ENCODE data around the gene ATP11A.

GRCh38 chr13:112838038-112838841 lies 148.4 kb downstream of the ATP11A start:
- TF ChIP-seq CTCF (IDR thresholded peaks at IDR 0.05) (no peak), POLR2A (IDR thresholded peaks at IDR 0.05) (no peak)
